Left ventricle myocardium inferior (tissue), 1 donor: ENCODE measurements around the gene BBC3. TPM values are rescaled to one million over a fixed set of nuclear protein-coding genes. Genes with fewer than 3 reads are reported as not detected.
A peak's percentile ranks its signal among the peaks of the same experiment; 100 is the strongest.
"Not testable (repeated sequence)": the region's sequence is repeated elsewhere in the genome, so short reads cannot be mapped to it uniquely, and the experiment has no call there.

Experiments used
- DNase-seq: peaks from one replicate; pipeline ENCODE4 v3.0.0-alpha.2; 2020
- H3K27ac ChIP-seq: fragments of 200-600 bp; replicated peaks from 2 replicates; pipeline ENCODE4 v1.8.0; 2021
- H3K27me3 ChIP-seq: fragments of 200-600 bp; 2 replicates; pipeline ENCODE4 v1.8.0; 2021; ENCODE audit warnings: low read depth
- H3K36me3 ChIP-seq: fragments of 200-600 bp; 2 replicates; pipeline ENCODE4 v1.8.0; 2021
- H3K4me1 ChIP-seq: fragments of 200-600 bp; 2 replicates; pipeline ENCODE4 v1.8.0; 2021
- H3K4me3 ChIP-seq: fragments of 200-600 bp; 2 replicates; pipeline ENCODE4 v1.8.0; 2021; ENCODE audit warnings: mild to moderate bottlenecking, moderate library complexity
- H3K9me3 ChIP-seq: fragments of 200-600 bp; replicated peaks from 2 replicates; pipeline ENCODE4 v1.8.0; 2021
- intact Hi-C: fragments of 100-400 bp; cut with micrococcal nuclease; formaldehyde crosslinking; loops from one replicate; pipeline ENCODE4 v1.11.0; 2022
- long read RNA-seq: library from polyadenylated mRNA; unstranded; transcript quantifications from one replicate; pipeline ENCODE4 v2.0.0, GENCODE V29; 2021
- total RNA-seq: library from RNA; stranded (reverse); fragmentation: NEBNext Ultra II Directional; extraction: Animal tissue kit (Norgen Biotek cat#: 25700); gene quantifications from one replicate; pipeline ENCODE4 v1.2.1, GENCODE V29; 2021
- TF ChIP-seq, protein P1 (sequence below): fragments of 200-600 bp; IDR thresholded peaks from 2 replicates; pipeline ENCODE4 v1.8.0; 2021; ENCODE audit warnings: antibody characterized with exemption, mild to moderate bottlenecking, borderline replicate concordance
- donor health status: DM: no; HTN: yes; CAD: no; lungs with severe emphysema.

Gene BBC3, protein sequence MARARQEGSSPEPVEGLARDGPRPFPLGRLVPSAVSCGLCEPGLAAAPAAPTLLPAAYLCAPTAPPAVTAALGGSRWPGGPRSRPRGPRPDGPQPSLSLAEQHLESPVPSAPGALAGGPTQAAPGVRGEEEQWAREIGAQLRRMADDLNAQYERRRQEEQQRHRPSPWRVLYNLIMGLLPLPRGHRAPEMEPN
- total RNA-seq: 3.9 TPM
- long read RNA-seq, partial matches to known transcripts: 0 of 2 reads
- long read RNA-seq, other reads (novel, unspliced or antisense): 0 of 2 reads

DNA sequence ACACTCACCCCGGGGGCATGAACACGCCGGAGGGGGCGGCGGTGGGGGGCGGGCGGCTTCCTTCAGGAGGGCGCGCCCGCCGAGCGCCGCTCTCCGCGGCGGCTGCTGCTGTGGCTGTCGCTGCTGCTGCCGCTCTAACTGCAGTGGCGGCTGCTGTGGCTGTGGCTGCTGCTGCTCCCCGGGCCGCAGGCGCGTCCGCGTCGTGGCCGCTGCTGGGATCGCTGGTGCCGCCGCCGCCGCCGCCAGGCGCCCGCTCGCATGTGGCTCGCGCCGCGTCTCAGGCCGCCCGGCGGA, at the start of gene BBC3:
Gene BBC3 (minus strand): TSS at position 279 of the 294 bp plus-strand sequence. CDS start 2,768 bp downstream, outside the sequence.
- Histone ChIP-seq H3K4me1 (peaks cover 58% of the 10 kb centered on the region), H3K27me3 (no peaks in the 10 kb centered on the region), H3K27ac (peak within 1 kb of the TSS; percentile 100), H3K9me3 (no peaks in the 10 kb centered on the region), H3K4me3 (peak within 1 kb of the TSS; percentile 99), H3K36me3 (no peaks in the 10 kb centered on the region)
- intact Hi-C loops: no loop called here
- no peak for DNase-seq
- TF ChIP-seq, protein P1, sequence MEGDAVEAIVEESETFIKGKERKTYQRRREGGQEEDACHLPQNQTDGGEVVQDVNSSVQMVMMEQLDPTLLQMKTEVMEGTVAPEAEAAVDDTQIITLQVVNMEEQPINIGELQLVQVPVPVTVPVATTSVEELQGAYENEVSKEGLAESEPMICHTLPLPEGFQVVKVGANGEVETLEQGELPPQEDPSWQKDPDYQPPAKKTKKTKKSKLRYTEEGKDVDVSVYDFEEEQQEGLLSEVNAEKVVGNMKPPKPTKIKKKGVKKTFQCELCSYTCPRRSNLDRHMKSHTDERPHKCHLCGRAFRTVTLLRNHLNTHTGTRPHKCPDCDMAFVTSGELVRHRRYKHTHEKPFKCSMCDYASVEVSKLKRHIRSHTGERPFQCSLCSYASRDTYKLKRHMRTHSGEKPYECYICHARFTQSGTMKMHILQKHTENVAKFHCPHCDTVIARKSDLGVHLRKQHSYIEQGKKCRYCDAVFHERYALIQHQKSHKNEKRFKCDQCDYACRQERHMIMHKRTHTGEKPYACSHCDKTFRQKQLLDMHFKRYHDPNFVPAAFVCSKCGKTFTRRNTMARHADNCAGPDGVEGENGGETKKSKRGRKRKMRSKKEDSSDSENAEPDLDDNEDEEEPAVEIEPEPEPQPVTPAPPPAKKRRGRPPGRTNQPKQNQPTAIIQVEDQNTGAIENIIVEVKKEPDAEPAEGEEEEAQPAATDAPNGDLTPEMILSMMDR: no peak

DNA sequence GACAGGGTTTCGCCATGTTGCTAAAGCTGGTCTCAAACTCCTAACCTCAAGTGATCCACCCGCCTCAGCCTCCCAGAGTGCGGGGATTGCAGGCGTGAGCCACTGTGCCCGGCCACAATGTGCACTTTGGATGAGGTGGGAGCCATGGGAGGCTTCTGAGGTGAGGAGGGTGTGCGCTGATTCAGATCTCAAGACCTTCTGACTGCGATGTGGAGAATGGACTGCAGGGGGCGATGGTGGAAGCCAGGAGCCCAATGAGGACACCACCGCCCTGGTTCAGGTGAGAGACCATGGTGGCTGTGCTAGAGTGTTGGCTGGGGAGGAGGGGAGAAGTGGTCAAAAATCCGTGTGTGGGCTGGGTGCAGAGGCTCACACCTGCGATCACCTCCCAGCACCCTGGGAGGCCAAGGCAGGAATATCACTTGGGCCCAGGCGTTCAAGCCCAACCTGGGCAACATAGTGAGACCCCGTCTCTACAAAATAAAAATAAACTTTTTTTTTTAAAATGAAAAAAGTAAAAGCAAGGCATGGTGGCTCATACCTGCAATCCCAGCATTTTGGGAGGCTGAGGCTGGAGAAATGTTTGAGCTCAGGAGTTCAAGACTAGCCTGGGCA, 49.3 kb upstream of the BBC3 start:
- Histone ChIP-seq H3K9me3 (no peaks in the 10 kb centered on the region), H3K4me1 (peaks cover 43% of the 10 kb centered on the region), H3K27me3 (no peaks in the 10 kb centered on the region), H3K4me3 (no peak overlapping the region), H3K36me3 (no peaks in the 10 kb centered on the region), H3K27ac (no peak overlapping the region)
- intact Hi-C loops: no loop called here
- no peak for DNase-seq
- TF ChIP-seq, protein P1: peak; percentile 42

DNA sequence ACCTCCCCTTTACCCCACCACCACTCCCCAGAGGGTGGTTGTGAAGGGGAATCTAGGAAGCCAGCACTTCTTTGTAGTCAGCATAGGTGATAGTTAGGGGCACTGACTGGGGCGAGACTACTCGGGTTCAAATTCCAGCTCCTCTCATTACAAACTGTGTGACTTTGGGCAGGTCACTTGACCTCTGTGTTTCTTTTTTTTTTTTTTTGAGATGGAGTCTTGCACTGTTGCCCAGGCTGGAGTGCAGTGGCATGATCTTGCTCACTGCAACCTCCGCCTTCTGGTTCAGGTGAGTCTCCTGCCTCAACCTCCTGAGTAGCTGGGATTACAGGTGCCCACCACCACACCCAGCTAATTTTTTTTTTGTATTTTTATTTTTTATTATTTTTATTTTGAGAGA, 45.5 kb upstream of the BBC3 start:
- Histone ChIP-seq H3K4me3 (peak overlapping the region; percentile 17), H3K4me1 (peaks cover 60% of the 10 kb centered on the region), H3K27ac (peak overlapping the region; percentile 98)
- H3K36me3 ChIP-seq, DNase-seq, H3K27me3 ChIP-seq, H3K9me3 ChIP-seq, intact Hi-C loops: not testable (repeated sequence)

DNA sequence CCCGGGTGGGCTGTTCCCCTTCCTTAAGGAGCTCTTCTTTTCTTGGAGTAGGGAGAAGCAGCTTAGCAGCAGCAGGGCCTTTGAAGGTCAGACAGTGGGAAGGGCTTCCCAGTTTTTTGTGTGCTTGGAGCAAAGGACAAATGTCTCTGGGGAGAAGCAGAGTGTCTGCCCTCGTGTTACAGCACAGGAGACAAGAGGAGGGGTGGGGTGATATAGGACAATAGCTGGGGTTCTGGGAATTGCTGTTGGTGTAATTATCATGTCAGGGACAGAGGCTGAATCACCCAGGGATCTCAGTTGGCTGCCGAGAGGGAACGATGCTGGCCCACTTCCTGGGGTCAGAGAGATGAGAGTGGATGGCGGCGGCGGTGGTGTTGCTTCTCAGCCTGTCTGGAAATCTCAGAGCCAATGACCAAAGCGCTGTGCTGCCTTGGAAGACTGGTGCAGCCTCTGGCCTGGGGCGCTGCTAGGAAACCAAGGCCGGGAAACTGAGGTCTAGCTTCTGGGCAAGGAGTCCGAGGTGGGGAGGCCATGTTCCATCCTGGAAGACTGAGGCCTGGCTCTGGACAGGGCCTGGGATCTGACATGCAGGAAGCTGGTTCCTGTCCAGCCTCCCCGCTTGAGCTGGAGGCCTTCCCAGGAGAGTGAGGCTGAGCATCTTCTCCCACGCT, 44.9 kb upstream of the BBC3 start:
- Histone ChIP-seq H3K4me3 (peak overlapping the region; percentile 82), H3K9me3 (no peaks in the 10 kb centered on the region), H3K4me1 (peaks cover 60% of the 10 kb centered on the region), H3K36me3 (peaks cover 6% of the 10 kb centered on the region), H3K27me3 (no peaks in the 10 kb centered on the region), H3K27ac (peak overlapping the region; percentile 98)
- intact Hi-C loops: no loop called here
- DNase-seq: peak; percentile 65
- TF ChIP-seq, protein P1: no peak

DNA sequence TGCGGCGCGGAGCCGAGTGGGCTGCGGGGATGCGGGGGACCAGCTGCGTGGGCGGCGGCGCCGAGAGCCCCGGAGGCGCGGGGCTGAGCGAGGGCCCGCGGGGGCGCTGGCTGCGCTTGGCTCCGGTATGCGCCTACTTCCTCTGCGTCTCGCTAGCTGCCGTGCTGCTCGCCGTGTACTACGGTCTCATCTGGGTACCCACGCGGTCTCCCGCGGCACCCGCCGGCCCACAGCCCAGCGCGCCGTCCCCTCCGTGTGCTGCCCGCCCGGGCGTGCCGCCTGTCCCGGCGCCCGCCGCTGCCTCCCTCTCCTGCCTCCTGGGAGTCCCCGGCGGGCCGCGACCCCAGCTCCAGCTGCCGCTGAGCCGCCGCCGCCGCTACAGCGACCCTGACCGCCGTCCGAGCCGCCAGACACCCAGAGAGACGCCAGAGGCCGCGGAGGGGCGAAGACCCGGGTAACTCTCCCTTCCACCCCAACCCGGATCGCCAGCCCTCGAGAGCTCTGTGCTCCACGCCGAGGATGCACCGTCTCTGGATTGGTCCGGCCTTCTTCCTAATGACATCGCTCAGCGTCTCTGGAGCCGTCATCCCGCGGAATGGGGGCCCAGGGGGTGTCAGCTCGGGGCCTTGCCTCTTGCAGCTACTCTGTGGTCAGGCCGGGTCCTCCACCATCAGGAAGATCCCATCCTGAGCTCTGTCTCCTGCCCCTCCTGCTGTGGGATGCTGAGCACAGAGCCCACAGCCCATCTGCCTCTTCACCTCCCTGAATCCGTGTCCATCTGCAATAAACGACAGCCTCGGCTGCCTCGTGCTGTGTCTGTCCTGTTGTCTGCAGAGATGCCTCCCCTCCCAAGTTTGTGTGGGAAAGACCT, 44.1 kb upstream of the BBC3 start:
- DNase-seq: peak; percentile 22
- Histone ChIP-seq H3K4me1 (peaks cover 60% of the 10 kb centered on the region), H3K9me3 (no peaks in the 10 kb centered on the region), H3K27ac (peak overlapping the region; percentile 98), H3K4me3 (peak overlapping the region; percentile 82), H3K27me3 (no peaks in the 10 kb centered on the region), H3K36me3 (peaks cover 14% of the 10 kb centered on the region)
- intact Hi-C loops: no loop called here
- TF ChIP-seq, protein P1: no peak
